ENCODE data around the gene MLLT10.

GRCh38 chr10:21584834-21585530 is 51.0 kb downstream of the MLLT10 start:
- TF ChIP-seq CTCF (conservative IDR thresholded peaks at IDR 0.05; ENCODE audit: low read depth, low read length), result no peak
- TF ChIP-seq EZH2 (IDR thresholded peaks at IDR 0.05; ENCODE audit: borderline replicate concordance, low read depth, low read length, poor library complexity, severe bottlenecking), result no peak
